K562 (cell line): ENCODE results near the gene CD84. TPM values are rescaled to one million over a fixed set of nuclear protein-coding genes. Genes with fewer than 3 reads are reported as not detected.
A peak's percentile ranks its signal among the peaks of the same experiment; 100 is the strongest.

Experiments
- ATAC-seq: fragments of 200-7000 bp; cut with Tn5 transposase; 3 replicates; pipeline ENCODE4 v1.9.1; 2020; ENCODE audit warnings: moderate library complexity
- BruUV-seq: library from RNA; stranded (reverse); fragments of 400-500 nt; replicated peaks from 2 replicates; lab custom pipeline; 2021; lab: Mats Ljungman, UMichigan
- CTCF ChIA-PET: fragments of 300-600 bp; formaldehyde crosslinking; extraction: SDS; loops from one replicate; lab custom pipeline; 2021; ENCODE audit warnings: low intra/inter-chr PET ratio; lab: Yijun Ruan, JAX
- POLR2A ChIA-PET: fragments of 300-600, 350-650 bp; sonication (Branson Sonifier 250); formaldehyde crosslinking; extraction: SDS; loops from one replicate; lab custom pipeline; 2021; ENCODE audit warnings: antibody characterized with exemption, inconsistent platforms; lab: Yijun Ruan, JAX
- DNase-seq, 4 experiments: peaks; one replicate each; pipeline versions ENCODE4 v3.0.0 to v3.0.0-alpha.2; 2011 to 2018; ENCODE audit warnings: low spot score in 3 of 4, mixed read lengths in 3 of 4; ENCODE audit errors: extremely low read depth in 1 of 4
- FAIRE-seq: peaks from 2 replicates; lab custom pipeline; 2011; peaks lifted over from hg19 to GRCh38; lab: Jason Lieb, UNC
- H2AFZ ChIP-seq: 2 replicates; pipeline ENCODE4 v1.6.0; 2011; ENCODE audit warnings: low read depth, low read length, control low read depth, inconsistent platforms
- H3K27ac ChIP-seq: fragments of 200-600 bp; 3 replicates; pipeline ENCODE4 v1.8.0; 2011; ENCODE audit warnings: low read depth, mild to moderate bottlenecking, control low read depth, inconsistent platforms, low read length, moderate library complexity, mixed read lengths; ENCODE audit errors: extremely low read depth
- H3K27me3 ChIP-seq, 2 experiments: fragments of 300-600 bp in 1 of 2; 2 replicates in 1 of 2; 3 replicates in 1 of 2; pipeline versions ENCODE4 v1.6.0 to v1.8.0; 2011; ENCODE audit warnings: inconsistent platforms in 2 of 2, low read length in 2 of 2, mild to moderate bottlenecking in 1 of 2, mixed read lengths in 1 of 2, moderate library complexity in 1 of 2; ENCODE audit not compliant: control insufficient read depth in 2 of 2, insufficient read depth in 2 of 2
- H3K36me3 ChIP-seq: fragments of 300-600 bp; 3 replicates; pipeline ENCODE4 v1.8.0; 2011; ENCODE audit warnings: mild to moderate bottlenecking, low read length, inconsistent platforms; ENCODE audit not compliant: control insufficient read depth, insufficient read depth
- H3K4me1 ChIP-seq, 2 experiments: fragments of 200-600 bp in 1 of 2; replicated peaks in 1 of 2; 2 replicates in 1 of 2; 3 replicates in 1 of 2; pipeline versions ENCODE4 v1.5.1 to v1.8.0; 2011; ENCODE audit warnings: inconsistent platforms in 2 of 2, low read length in 2 of 2, mild to moderate bottlenecking in 1 of 2, mixed read lengths in 1 of 2, moderate library complexity in 1 of 2; ENCODE audit not compliant: control insufficient read depth in 2 of 2, insufficient read depth in 2 of 2
- H3K4me2 ChIP-seq: 2 replicates; pipeline ENCODE4 v1.6.1; 2011; ENCODE audit warnings: low read length, control low read depth, inconsistent platforms, mixed read lengths; ENCODE audit not compliant: insufficient read depth
- H3K4me3 ChIP-seq: fragments of 200-600 bp; sonication (generic), shearing (Covaris generic); 2 replicates; pipeline ENCODE4 v1.5.1; 2016; ENCODE audit warnings: control low read depth, inconsistent platforms
- H3K79me2 ChIP-seq: fragments of 200-600 bp; 3 replicates; pipeline ENCODE4 v1.8.0; 2011; ENCODE audit warnings: low read length, inconsistent platforms; ENCODE audit not compliant: control insufficient read depth, insufficient read depth
- H3K9ac ChIP-seq, 2 experiments: 2 replicates each; pipeline versions ENCODE4 v1.6.0 to v1.6.1; 2011; ENCODE audit warnings: low read depth in 2 of 2, low read length in 2 of 2, control low read depth in 1 of 2, inconsistent platforms in 1 of 2, mild to moderate bottlenecking in 1 of 2, mixed read lengths in 1 of 2; ENCODE audit not compliant: insufficient read depth in 1 of 2
- H3K9me1 ChIP-seq: one replicate; pipeline ENCODE4 v1.6.0; 2011; ENCODE audit warnings: inconsistent platforms, mild to moderate bottlenecking, low read length, moderate library complexity; ENCODE audit not compliant: control insufficient read depth, insufficient read depth
- H3K9me3 ChIP-seq: replicated peaks from 2 replicates; pipeline ENCODE4 v1.5.1; 2011; ENCODE audit warnings: low read depth, low read length, inconsistent platforms; ENCODE audit not compliant: control insufficient read depth, insufficient read depth
- H4K20me1 ChIP-seq: replicated peaks from 2 replicates; pipeline ENCODE4 v1.6.1; 2011; ENCODE audit warnings: low read length, inconsistent platforms, mixed read lengths; ENCODE audit not compliant: control insufficient read depth, insufficient read depth
- ARID1B ChIP-seq: fragments of 450-650 bp; IDR thresholded peaks from 2 replicates; pipeline ENCODE4 v1.6.1; 2016; ENCODE audit warnings: antibody characterized with exemption, mild to moderate bottlenecking, inconsistent platforms
- CBFA2T3 ChIP-seq: fragments of 450-650 bp; IDR thresholded peaks from 2 replicates; pipeline ENCODE4 v1.6.1; 2017
- CBFB ChIP-seq: sonication (generic); formaldehyde crosslinking; IDR thresholded peaks from 2 replicates; pipeline ENCODE4 v1.4.0; 2020; ENCODE audit warnings: mild to moderate bottlenecking, missing genetic modification reagents
- DPF2 ChIP-seq: fragments of 450-650 bp; IDR thresholded peaks from 2 replicates; pipeline ENCODE4 v1.6.1; 2016
- FOXK2 ChIP-seq, 2 experiments: fragments of 450-650 bp; IDR thresholded peaks in 1 of 2; conservative IDR thresholded peaks in 1 of 2; 2 replicates each; pipeline ENCODE4 v1.6.1; 2016; ENCODE audit warnings: low read depth in 2 of 2, mild to moderate bottlenecking in 1 of 2
- FOXP4 ChIP-seq: sonication (generic); formaldehyde crosslinking; IDR thresholded peaks from 2 replicates; pipeline ENCODE4 v1.8.0; 2022; ENCODE audit warnings: mild to moderate bottlenecking, missing genetic modification reagents, borderline replicate concordance
- SMARCA4 ChIP-seq: fragments of 450-650 bp; IDR thresholded peaks from 2 replicates; pipeline ENCODE4 v1.6.1; 2016
- TARDBP ChIP-seq: fragments of 450-650 bp; IDR thresholded peaks from 2 replicates; pipeline ENCODE4 v1.6.1; 2016
- TCF3 ChIP-seq: sonication (generic); formaldehyde crosslinking; IDR thresholded peaks from 2 replicates; pipeline ENCODE4 v1.4.0; 2020; ENCODE audit warnings: mild to moderate bottlenecking, missing genetic modification reagents
- ZNF384 ChIP-seq: IDR thresholded peaks from 2 replicates; pipeline ENCODE4 v1.6.1; 2012; ENCODE audit warnings: low read depth, low read length, improper control_type of control experiment
- ZNF511 ChIP-seq: sonication (generic); formaldehyde crosslinking; IDR thresholded peaks from 2 replicates; pipeline ENCODE4 v1.8.0; 2022; ENCODE audit warnings: mild to moderate bottlenecking, missing genetic modification reagents
- ZNF512 ChIP-seq: IDR thresholded peaks from 2 replicates; pipeline ENCODE4 v1.6.1; 2016; ENCODE audit warnings: missing genetic modification characterization, missing compliant biosample characterization
- ZNF717 ChIP-seq: fragments of 250-450 bp; sonication (Bioruptor Pico); IDR thresholded peaks from 2 replicates; pipeline ENCODE4 v1.5.0; 2021
- WGBS: fragments of 100-300 bp; shearing (Covaris generic); methylation state at CpG from one replicate; pipeline ENCODE4 v1.1.6; 2016; ENCODE audit warnings: low coverage, mixed read lengths; ENCODE audit not compliant: insufficient coverage; ENCODE audit errors: missing lambda C conversion rate; 5-methylcytosine and 5-hydroxymethylcytosine counted together
- in situ Hi-C: fragments of 300-500 bp; cut with MboI; formaldehyde crosslinking; loops from 4 replicates; pipeline ENCODE4 v1.15.0; 2018; ENCODE audit warnings: inconsistent platforms, mixed read lengths
- intact Hi-C: fragments of 100-400 bp; cut with micrococcal nuclease; formaldehyde crosslinking; loops from 2 replicates; pipeline ENCODE4 v1.14.2; 2022
- polyA plus RNA-seq, 8 experiments: library from polyadenylated mRNA; depleted of rRNA in 4 of 8; stranded (reverse) in 5 of 8; unstranded in 3 of 8; fragments of >200 nt; fragmentation: Nextera tagmentation in 2 of 8; fragmentation: Illumina TruSeq in 1 of 8; extraction: Ambion mirVana in 2 of 8; extraction: Trizol in 1 of 8; gene quantifications; 2 replicates each; pipeline versions ENCODE4 v1.2.1 to v1.2.3, GENCODE V29; 2011 to 2014; ENCODE audit warnings: inconsistent platforms in 1 of 8, missing spikeins in 1 of 8
- total RNA-seq, 7 experiments: library from RNA; depleted of rRNA in 6 of 7; stranded (reverse); fragments of >200 nt in 6 of 7; fragmentation: Illumina TruSeq in 2 of 7; extraction: Trizol in 2 of 7; gene quantifications; 2 replicates each; pipeline versions ENCODE4 v1.2.1 to v1.2.3, GENCODE V29; 2011 to 2021; ENCODE audit warnings: low replicate concordance in 1 of 7

CD84 gene
- total and polyA plus RNA-seq, 9 of the 15 experiments (the other 6 are each of a cell fraction or from before 2014, with no cell fraction given) = 0.82 to 6.8 (median 2.0) TPM

- Histone ChIP-seq H4K20me1 (no peaks in the 10 kb centered on the region), H3K9ac (no peak overlapping the region), H3K27ac (peak overlapping the region; percentile 6; the same call in 2 of the 3 replicates), H3K9me3 (no peaks in the 10 kb centered on the region), H3K27me3 (no peaks in the 10 kb centered on the region), H3K9me1 (no peaks in the 10 kb centered on the region), H3K4me2 (no peak overlapping the region; the same call in 1 of the 2 replicates), H3K4me3 (no peak overlapping the region), H3K4me1 (peaks cover 3 to 47% of the 10 kb centered on the region in 2 experiments; a peak in 3 of 5 replicates), H3K36me3 (no peaks in the 10 kb centered on the region), H3K79me2 (no peaks in the 10 kb centered on the region), H2AFZ (peak overlapping the region; percentile 28)
- POLR2A ChIA-PET = no interaction called here
- intact Hi-C loops = no loop called here
- FAIRE-seq = no peak
- 34% methylated on average over 2 of the region's 2 CpGs for WGBS
- no TSS peak for BruUV-seq
- TF ChIP-seq TCF3 (peak; percentile 38), ZNF511 (CRISPR knock-in tag) (no peak), ZNF717 (CRISPR knock-in tag) (no peak), FOXK2 (conservative IDR thresholded peaks at IDR 0.05 in 1 of 2, IDR thresholded peaks at IDR 0.05 in 1 of 2; ENCODE audit: low read depth in 2 of 2) (0 out of 4 replicates have a peak, but pooled peaks of 1 of the 2 experiments have one; percentile 22), CBFA2T3 (peak; percentile 34), SMARCA4 (peak; percentile 19; the same call in 1 of the 2 replicates), ARID1B (peak; percentile 57; the same call in 1 of the 2 replicates), ZNF512 (no peak), ZNF384 (no peak), CBFB (CRISPR knock-in tag) (no peak), FOXP4 (CRISPR knock-in tag) (no peak), TARDBP (no peak), DPF2 (peak; percentile 29; the same call in 1 of the 2 replicates)
- in situ Hi-C loops = no loop called here
- peak in 1 of 4 experiments; percentile 18 for DNase-seq
- no peak for ATAC-seq
- CTCF ChIA-PET = no interaction called here
Measured at GRCh38 chr1:160581961-160582360, 2.7 kb upstream of the CD84 start.
